DOHH2 (cell line): ENCODE measurements around the gene GPC5.

Source experiments
- CTCF ChIP-seq: fragments of 200-600 bp; sonication (generic); IDR thresholded peaks from one replicate; pipeline ENCODE4 v1.5.1; 2014; ENCODE audit warnings: antibody characterized with exemption, mild to moderate bottlenecking, low read depth, low read length; ENCODE audit not compliant: poor library complexity, severe bottlenecking
- EZH2phosphoT487 ChIP-seq: fragments of 200-600 bp; sonication (generic); IDR thresholded peaks from 2 replicates; pipeline ENCODE4 v1.6.1; 2017; ENCODE audit warnings: borderline replicate concordance, mild to moderate bottlenecking, antibody characterized with exemption, low read length, moderate library complexity, mixed read lengths

- TF ChIP-seq EZH2phosphoT487 (no peak), CTCF (no peak)
These were observed 853.3 kb downstream of the GPC5 start for GRCh38 chr13:92251671-92252210.
